Neural cell (in vitro differentiated cells): ENCODE measurements around the gene FAT2. TPM values are rescaled to one million over a fixed set of nuclear protein-coding genes. Genes with fewer than 3 reads are reported as not detected.

Source experiments
- H2AFZ ChIP-seq: fragments of 200-600, 300-800 bp; sonication (generic), shearing (Covaris generic); 2 replicates; pipeline ENCODE4 v1.6.0; 2014; ENCODE audit warnings: low read depth, mild to moderate bottlenecking, antibody characterized with exemption, low read length, moderate library complexity
- H3F3A ChIP-seq: fragments of 200-600 bp; shearing (Covaris generic); 2 replicates; pipeline ENCODE4 v1.6.1; 2016; ENCODE audit warnings: mild to moderate bottlenecking, moderate library complexity, mixed read lengths, antibody characterized with exemption, low read length; ENCODE audit not compliant: insufficient read depth, poor library complexity, severe bottlenecking
- H3K27ac ChIP-seq: fragments of 200-600, 300-800 bp; sonication (generic), shearing (Covaris generic); 2 replicates; pipeline ENCODE4 v1.5.1; 2014; ENCODE audit warnings: mild to moderate bottlenecking, low read length, moderate library complexity
- H3K27me3 ChIP-seq: fragments of 300-800, 200-600 bp; sonication (generic), shearing (Covaris generic); 2 replicates; pipeline ENCODE4 v1.6.0; 2014; ENCODE audit warnings: mild to moderate bottlenecking, low read depth, low read length, moderate library complexity; ENCODE audit not compliant: insufficient read depth
- H3K36me3 ChIP-seq: fragments of 300-800, 200-600 bp; sonication (generic), shearing (Covaris generic); 2 replicates; pipeline ENCODE4 v1.5.1; 2014; ENCODE audit warnings: mild to moderate bottlenecking, antibody characterized with exemption, low read length, moderate library complexity; ENCODE audit not compliant: insufficient read depth
- H3K4me2 ChIP-seq: fragments of 300-800, 200-600 bp; sonication (generic), shearing (Covaris generic); 2 replicates; pipeline ENCODE4 v1.6.0; 2014; ENCODE audit warnings: mild to moderate bottlenecking, low read length
- H3K4me3 ChIP-seq: fragments of 300-800, 200-600 bp; sonication (generic), shearing (Covaris generic); 2 replicates; pipeline ENCODE4 v1.5.1; 2014; ENCODE audit warnings: mild to moderate bottlenecking, low read length, moderate library complexity
- H3K79me2 ChIP-seq: fragments of 200-600 bp; shearing (Covaris generic); replicated peaks from 2 replicates; pipeline ENCODE4 v1.6.0; 2014; ENCODE audit warnings: mild to moderate bottlenecking, low read length, moderate library complexity; ENCODE audit not compliant: insufficient read depth
- H3K9ac ChIP-seq: fragments of 300-800, 200-600 bp; sonication (generic), shearing (Covaris generic); 2 replicates; pipeline ENCODE4 v1.6.1; 2016; ENCODE audit warnings: mild to moderate bottlenecking, low read length, mixed read lengths
- H3K9me2 ChIP-seq: fragments of 200-600 bp; shearing (Covaris generic); 2 replicates; pipeline ENCODE4 v1.6.1; 2016; ENCODE audit warnings: mild to moderate bottlenecking, low read length, mixed read lengths; ENCODE audit not compliant: insufficient read depth
- H3K9me3 ChIP-seq: fragments of 200-600, 300-800 bp; sonication (generic), shearing (Covaris generic); 2 replicates; pipeline ENCODE4 v1.6.1; 2016; ENCODE audit warnings: mild to moderate bottlenecking, mixed run types, low read length, moderate library complexity, mixed read lengths
- H4K20me1 ChIP-seq: fragments of 200-600 bp; shearing (Covaris generic); 2 replicates; pipeline ENCODE4 v1.6.1; 2016; ENCODE audit warnings: mild to moderate bottlenecking, mixed run types; ENCODE audit not compliant: insufficient read depth
- EP300 ChIP-seq: fragments of 450-650 bp; conservative IDR thresholded peaks from 2 replicates; pipeline ENCODE4 v1.6.1; 2014; ENCODE audit warnings: antibody characterized with exemption, mild to moderate bottlenecking, moderate library complexity; ENCODE audit not compliant: poor library complexity, severe bottlenecking
- EZH2 ChIP-seq: fragments of 200-600, 300-800 bp; shearing (Covaris generic), sonication (generic); IDR thresholded peaks from 2 replicates; pipeline ENCODE4 v1.6.1; 2014; ENCODE audit warnings: antibody characterized with exemption, low read length, borderline replicate concordance, mild to moderate bottlenecking; ENCODE audit not compliant: insufficient read depth, poor library complexity, severe bottlenecking
- MXI1 ChIP-seq: fragments of 450-650 bp; conservative IDR thresholded peaks from 2 replicates; pipeline ENCODE4 v1.6.1; 2014; ENCODE audit warnings: antibody characterized with exemption, mild to moderate bottlenecking; ENCODE audit not compliant: poor library complexity, severe bottlenecking
- POLR2AphosphoS5 ChIP-seq: IDR thresholded peaks from 2 replicates; pipeline ENCODE4 v1.6.1; 2012
- RAD21 ChIP-seq: fragments of 450-650 bp; conservative IDR thresholded peaks from 2 replicates; pipeline ENCODE4 v1.6.1; 2014; ENCODE audit warnings: antibody characterized with exemption, mild to moderate bottlenecking, moderate library complexity
- SMC3 ChIP-seq: fragments of 450-650 bp; conservative IDR thresholded peaks from 2 replicates; pipeline ENCODE4 v1.6.1; 2014; ENCODE audit warnings: antibody characterized with exemption, mild to moderate bottlenecking, moderate library complexity; ENCODE audit not compliant: poor library complexity
- TAF1 ChIP-seq: IDR thresholded peaks from 2 replicates; pipeline ENCODE4 v1.6.1; 2012; ENCODE audit warnings: low read depth
- polyA plus RNA-seq: library from polyadenylated mRNA; depleted of rRNA; stranded (reverse); fragments of >200 nt; gene quantifications from 2 replicates; pipeline ENCODE4 v1.2.3, GENCODE V29; 2014
- TF ChIP-seq, protein P1 (sequence below): IDR thresholded peaks from 2 replicates; pipeline ENCODE4 v1.6.1; 2012; ENCODE audit warnings: borderline replicate concordance
- TF ChIP-seq, protein P2 (sequence below): fragments of 450-650 bp; IDR thresholded peaks from 2 replicates; pipeline ENCODE4 v1.5.1; 2014; ENCODE audit warnings: antibody characterized with exemption, mild to moderate bottlenecking, moderate library complexity; ENCODE audit not compliant: poor library complexity, severe bottlenecking

The FAT2 gene
- polyA plus RNA-seq, 1 donor from 2014 or later: not detected

DNA sequence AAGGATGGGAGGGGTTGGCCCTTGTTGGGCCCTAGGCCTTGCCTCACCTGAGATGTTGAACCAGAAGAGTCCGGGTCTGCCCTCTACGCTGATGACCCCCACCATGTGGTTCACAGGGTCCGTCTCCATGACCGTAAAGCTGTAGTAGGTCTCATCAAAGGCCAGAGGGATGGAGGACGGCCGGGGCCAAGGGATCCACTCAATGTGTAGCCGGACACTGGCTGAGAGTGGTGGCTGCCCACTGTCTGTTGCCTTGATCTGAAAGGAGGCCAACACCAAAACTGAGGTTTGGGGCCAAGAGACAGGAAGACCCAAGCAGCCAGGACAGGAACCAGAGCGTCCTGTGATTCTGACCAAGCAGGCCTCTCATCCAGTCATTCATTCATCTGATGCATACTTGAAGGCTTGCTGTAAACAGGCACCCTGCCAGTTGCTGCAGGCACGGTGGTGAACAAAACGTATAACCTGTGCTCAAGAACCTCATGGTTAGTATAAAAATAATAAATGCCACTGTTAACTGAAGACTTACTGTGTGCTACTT is 37.9 kb downstream of the FAT2 start:
- no peak overlapping the region for H3K4me2 ChIP-seq
- H4K20me1 ChIP-seq: no peaks in the 10 kb centered on the region
- no peak overlapping the region for H3K9ac ChIP-seq
- H2AFZ ChIP-seq: no peak overlapping the region
- H3K79me2 ChIP-seq: no peaks in the 10 kb centered on the region
- H3K36me3 ChIP-seq: no peaks in the 10 kb centered on the region
- TF ChIP-seq SMC3: no peak
- no peak for TF ChIP-seq RAD21
- TF ChIP-seq, protein P1, sequence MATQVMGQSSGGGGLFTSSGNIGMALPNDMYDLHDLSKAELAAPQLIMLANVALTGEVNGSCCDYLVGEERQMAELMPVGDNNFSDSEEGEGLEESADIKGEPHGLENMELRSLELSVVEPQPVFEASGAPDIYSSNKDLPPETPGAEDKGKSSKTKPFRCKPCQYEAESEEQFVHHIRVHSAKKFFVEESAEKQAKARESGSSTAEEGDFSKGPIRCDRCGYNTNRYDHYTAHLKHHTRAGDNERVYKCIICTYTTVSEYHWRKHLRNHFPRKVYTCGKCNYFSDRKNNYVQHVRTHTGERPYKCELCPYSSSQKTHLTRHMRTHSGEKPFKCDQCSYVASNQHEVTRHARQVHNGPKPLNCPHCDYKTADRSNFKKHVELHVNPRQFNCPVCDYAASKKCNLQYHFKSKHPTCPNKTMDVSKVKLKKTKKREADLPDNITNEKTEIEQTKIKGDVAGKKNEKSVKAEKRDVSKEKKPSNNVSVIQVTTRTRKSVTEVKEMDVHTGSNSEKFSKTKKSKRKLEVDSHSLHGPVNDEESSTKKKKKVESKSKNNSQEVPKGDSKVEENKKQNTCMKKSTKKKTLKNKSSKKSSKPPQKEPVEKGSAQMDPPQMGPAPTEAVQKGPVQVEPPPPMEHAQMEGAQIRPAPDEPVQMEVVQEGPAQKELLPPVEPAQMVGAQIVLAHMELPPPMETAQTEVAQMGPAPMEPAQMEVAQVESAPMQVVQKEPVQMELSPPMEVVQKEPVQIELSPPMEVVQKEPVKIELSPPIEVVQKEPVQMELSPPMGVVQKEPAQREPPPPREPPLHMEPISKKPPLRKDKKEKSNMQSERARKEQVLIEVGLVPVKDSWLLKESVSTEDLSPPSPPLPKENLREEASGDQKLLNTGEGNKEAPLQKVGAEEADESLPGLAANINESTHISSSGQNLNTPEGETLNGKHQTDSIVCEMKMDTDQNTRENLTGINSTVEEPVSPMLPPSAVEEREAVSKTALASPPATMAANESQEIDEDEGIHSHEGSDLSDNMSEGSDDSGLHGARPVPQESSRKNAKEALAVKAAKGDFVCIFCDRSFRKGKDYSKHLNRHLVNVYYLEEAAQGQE: no peak
- no peak for TF ChIP-seq EZH2
- TF ChIP-seq POLR2AphosphoS5: no peak
- TF ChIP-seq, protein P2, sequence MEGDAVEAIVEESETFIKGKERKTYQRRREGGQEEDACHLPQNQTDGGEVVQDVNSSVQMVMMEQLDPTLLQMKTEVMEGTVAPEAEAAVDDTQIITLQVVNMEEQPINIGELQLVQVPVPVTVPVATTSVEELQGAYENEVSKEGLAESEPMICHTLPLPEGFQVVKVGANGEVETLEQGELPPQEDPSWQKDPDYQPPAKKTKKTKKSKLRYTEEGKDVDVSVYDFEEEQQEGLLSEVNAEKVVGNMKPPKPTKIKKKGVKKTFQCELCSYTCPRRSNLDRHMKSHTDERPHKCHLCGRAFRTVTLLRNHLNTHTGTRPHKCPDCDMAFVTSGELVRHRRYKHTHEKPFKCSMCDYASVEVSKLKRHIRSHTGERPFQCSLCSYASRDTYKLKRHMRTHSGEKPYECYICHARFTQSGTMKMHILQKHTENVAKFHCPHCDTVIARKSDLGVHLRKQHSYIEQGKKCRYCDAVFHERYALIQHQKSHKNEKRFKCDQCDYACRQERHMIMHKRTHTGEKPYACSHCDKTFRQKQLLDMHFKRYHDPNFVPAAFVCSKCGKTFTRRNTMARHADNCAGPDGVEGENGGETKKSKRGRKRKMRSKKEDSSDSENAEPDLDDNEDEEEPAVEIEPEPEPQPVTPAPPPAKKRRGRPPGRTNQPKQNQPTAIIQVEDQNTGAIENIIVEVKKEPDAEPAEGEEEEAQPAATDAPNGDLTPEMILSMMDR: no peak
- TF ChIP-seq MXI1: no peak
- TF ChIP-seq TAF1: no peak
- no peak for TF ChIP-seq EP300
- no peaks in the 10 kb centered on the region for H3K9me3 ChIP-seq
- H3K27me3 ChIP-seq: no peaks in the 10 kb centered on the region
- no peak overlapping the region for H3K4me3 ChIP-seq
- no peak overlapping the region for H3K27ac ChIP-seq
- no peaks in the 10 kb centered on the region for H3F3A ChIP-seq
- H3K9me2 ChIP-seq: no peaks in the 10 kb centered on the region

DNA sequence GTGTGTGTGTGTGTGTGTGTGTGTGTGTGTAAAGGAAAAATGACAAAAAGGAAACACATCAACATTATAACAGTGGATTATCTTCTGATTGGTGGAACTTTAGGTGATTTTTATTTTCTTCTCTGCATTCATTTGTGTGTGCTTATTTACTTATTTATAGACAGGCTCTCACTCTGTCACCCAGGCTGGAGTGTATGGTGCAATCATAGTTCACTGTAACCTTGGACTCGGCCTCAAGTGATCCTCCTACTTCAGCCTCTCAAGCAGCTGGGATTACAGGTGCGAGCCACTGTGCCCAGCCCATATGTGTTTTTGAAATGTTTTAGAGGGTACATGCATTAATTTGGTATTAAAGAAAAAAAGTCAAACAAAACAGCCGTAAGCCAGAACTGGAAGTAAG is 39.1 kb downstream of the FAT2 start:
- Histone ChIP-seq H4K20me1 (no peaks in the 10 kb centered on the region), H3K9me2 (no peaks in the 10 kb centered on the region), H3K9me3 (no peaks in the 10 kb centered on the region), H3K36me3 (no peaks in the 10 kb centered on the region), H3K27ac (no peak overlapping the region), H3K4me3 (no peak overlapping the region), H3K4me2 (no peak overlapping the region), H3K9ac (no peak overlapping the region), H3K79me2 (no peaks in the 10 kb centered on the region), H3F3A (no peaks in the 10 kb centered on the region), H3K27me3 (no peaks in the 10 kb centered on the region), H2AFZ (no peak overlapping the region)
- TF ChIP-seq POLR2AphosphoS5 (no peak), RAD21 (no peak), MXI1 (no peak), EZH2 (no peak), EP300 (no peak), SMC3 (no peak), TAF1 (no peak)
- TF ChIP-seq, protein P2: no peak
- TF ChIP-seq, protein P1: no peak
